Erythroblast (primary cell): ENCODE data around the gene CTAG2.

Experiments used
- GATA1 ChIP-seq: IDR thresholded peaks from 2 replicates; pipeline ENCODE4 v1.6.1; 2011; ENCODE audit warnings: low read depth, mild to moderate bottlenecking, control low read depth, low read length, moderate library complexity
- POLR2A ChIP-seq: IDR thresholded peaks from 2 replicates; pipeline ENCODE4 v1.6.1; 2011; ENCODE audit warnings: mild to moderate bottlenecking, low read length

- no peak for TF ChIP-seq POLR2A
- TF ChIP-seq GATA1 = no peak
Observed at GRCh38 chrX:154654372-154654771, 993 bp upstream of the CTAG2 start.
